K562 (cell line): Measurements from ENCODE around the gene CNKSR3. TPM values are rescaled to one million over a fixed set of nuclear protein-coding genes. Genes with fewer than 3 reads are reported as not detected.
A peak's percentile ranks its signal among the peaks of the same experiment; 100 is the strongest.

Experiments
- BCOR ChIP-seq: fragments of 450-650 bp; IDR thresholded peaks from 2 replicates; pipeline ENCODE4 v1.6.1; 2016
- BHLHE40 ChIP-seq: IDR thresholded peaks from 2 replicates; pipeline ENCODE4 v1.6.1; 2011; ENCODE audit warnings: low read length, improper control_type of control experiment
- CHD1 ChIP-seq: fragments of 200-600 bp; sonication (generic); IDR thresholded peaks from one replicate; pipeline ENCODE4 v1.6.1; 2012; ENCODE audit warnings: mild to moderate bottlenecking, moderate library complexity, low read length, inconsistent platforms
- EP400 ChIP-seq: fragments of 450-650 bp; IDR thresholded peaks from 2 replicates; pipeline ENCODE4 v1.6.1; 2017; ENCODE audit warnings: antibody characterized with exemption, mild to moderate bottlenecking, moderate library complexity
- ILF3 ChIP-seq: fragments of 450-650 bp; IDR thresholded peaks from 2 replicates; pipeline ENCODE4 v1.6.1; 2018; ENCODE audit warnings: antibody characterized with exemption, mild to moderate bottlenecking, moderate library complexity, borderline replicate concordance
- KDM1A ChIP-seq, 2 experiments: fragments of 450-650 bp; IDR thresholded peaks; 2 replicates each; pipeline ENCODE4 v1.6.1; 2016; ENCODE audit warnings: mild to moderate bottlenecking in 2 of 2
- NFE2 ChIP-seq: IDR thresholded peaks from 2 replicates; pipeline ENCODE4 v1.6.1; 2014; ENCODE audit warnings: antibody characterized with exemption, low read depth
- POLR2AphosphoS5 ChIP-seq: IDR thresholded peaks from 2 replicates; pipeline ENCODE4 v1.6.1; 2011; ENCODE audit warnings: mild to moderate bottlenecking, low read depth, low read length, moderate library complexity; ENCODE audit not compliant: control insufficient read depth, insufficient read depth
- TFAM ChIP-seq: fragments of 250-450 bp; sonication (Bioruptor Pico); conservative IDR thresholded peaks from 2 replicates; pipeline ENCODE4 v1.5.0; 2021; ENCODE audit warnings: mild to moderate bottlenecking, moderate library complexity
- ZNF280A ChIP-seq: fragments of 450-650 bp; IDR thresholded peaks from 2 replicates; pipeline ENCODE4 v1.6.1; 2018; ENCODE audit warnings: mild to moderate bottlenecking, low read depth; ENCODE audit not compliant: partially characterized antibody
- ZNF75A ChIP-seq: fragments of 450-650 bp; formaldehyde crosslinking; IDR thresholded peaks from 2 replicates; pipeline ENCODE4 v1.4.0; 2020; ENCODE audit warnings: mild to moderate bottlenecking
- polyA plus RNA-seq, 8 experiments: library from polyadenylated mRNA; depleted of rRNA in 4 of 8; stranded (reverse) in 5 of 8; unstranded in 3 of 8; fragments of >200 nt; fragmentation: Nextera tagmentation in 2 of 8; fragmentation: Illumina TruSeq in 1 of 8; extraction: Ambion mirVana in 2 of 8; extraction: Trizol in 1 of 8; gene quantifications; 2 replicates each; pipeline versions ENCODE4 v1.2.1 to v1.2.3, GENCODE V29; 2011 to 2014; ENCODE audit warnings: inconsistent platforms in 1 of 8, missing spikeins in 1 of 8
- total RNA-seq, 7 experiments: library from RNA; depleted of rRNA in 6 of 7; stranded (reverse); fragments of >200 nt in 6 of 7; fragmentation: Illumina TruSeq in 2 of 7; extraction: Trizol in 2 of 7; gene quantifications; 2 replicates each; pipeline versions ENCODE4 v1.2.1 to v1.2.3, GENCODE V29; 2011 to 2021; ENCODE audit warnings: low replicate concordance in 1 of 7
- TF ChIP-seq, protein P1 (sequence below): sonication (generic); formaldehyde crosslinking; IDR thresholded peaks from 2 replicates; pipeline ENCODE4 v1.8.1; 2023; ENCODE audit warnings: mild to moderate bottlenecking, missing genetic modification reagents
- TF ChIP-seq, protein P2 (sequence below): sonication (generic); formaldehyde crosslinking; IDR thresholded peaks from 2 replicates; pipeline ENCODE4 v1.9.0; 2022; ENCODE audit warnings: mild to moderate bottlenecking, missing genetic modification reagents
- TF ChIP-seq, protein P3 (sequence below): fragments of 250-450 bp; sonication (Bioruptor Pico); IDR thresholded peaks from 2 replicates; pipeline ENCODE4 v1.4.0; 2020; ENCODE audit warnings: mild to moderate bottlenecking, moderate library complexity
- TF ChIP-seq, protein P4 (sequence below): fragments of 450-650 bp; formaldehyde crosslinking; IDR thresholded peaks from 2 replicates; pipeline ENCODE4 v1.4.0; 2020; ENCODE audit warnings: mild to moderate bottlenecking, moderate library complexity

CNKSR3 gene
- total and polyA plus RNA-seq, 9 of the 15 experiments (the other 6 are each of a cell fraction or from before 2014, with no cell fraction given) = 4.5 to 29.6 (median 9.5) TPM

DNA sequence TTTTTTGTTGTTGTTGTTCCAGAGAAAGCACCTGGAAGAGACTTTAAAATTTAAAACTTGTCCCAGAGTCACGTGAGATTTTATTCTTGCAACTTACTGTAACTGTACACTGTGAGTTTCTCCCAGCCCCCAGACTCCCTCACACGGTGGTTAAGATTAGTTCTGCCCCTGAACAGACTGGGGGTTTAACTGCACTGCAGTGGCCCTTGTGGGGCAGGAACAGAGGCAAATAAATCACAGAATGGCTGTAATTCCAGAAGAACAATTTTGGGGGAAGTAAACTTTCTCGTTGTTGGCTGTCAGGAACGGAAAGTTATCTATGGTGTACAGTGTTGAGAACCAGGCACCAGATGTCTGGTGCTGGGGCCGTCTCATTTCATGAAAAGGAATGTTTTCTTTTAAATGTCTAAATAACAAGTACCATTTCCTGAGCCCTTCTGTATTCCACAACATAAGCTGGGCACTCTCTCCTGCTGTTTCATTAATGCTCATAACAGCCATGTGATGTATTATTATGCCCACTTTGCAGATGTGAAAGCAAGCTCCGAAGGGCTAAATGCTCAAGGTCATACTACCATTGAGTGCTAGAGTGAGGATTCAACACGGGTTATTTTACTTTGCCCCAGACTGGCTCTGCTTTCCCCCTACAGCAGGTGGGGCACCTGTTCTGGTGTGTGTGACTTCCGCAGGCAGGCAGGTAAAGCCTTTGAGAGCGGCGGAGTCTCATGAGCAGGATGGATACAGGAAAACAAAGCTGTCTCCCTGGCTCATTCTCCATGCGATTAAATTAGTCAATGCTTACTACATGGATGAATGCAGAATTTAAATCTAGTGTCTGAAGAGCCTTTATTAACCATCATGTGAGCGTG lies 30.5 kb downstream of the CNKSR3 start (continued):
- TF ChIP-seq, protein P1, sequence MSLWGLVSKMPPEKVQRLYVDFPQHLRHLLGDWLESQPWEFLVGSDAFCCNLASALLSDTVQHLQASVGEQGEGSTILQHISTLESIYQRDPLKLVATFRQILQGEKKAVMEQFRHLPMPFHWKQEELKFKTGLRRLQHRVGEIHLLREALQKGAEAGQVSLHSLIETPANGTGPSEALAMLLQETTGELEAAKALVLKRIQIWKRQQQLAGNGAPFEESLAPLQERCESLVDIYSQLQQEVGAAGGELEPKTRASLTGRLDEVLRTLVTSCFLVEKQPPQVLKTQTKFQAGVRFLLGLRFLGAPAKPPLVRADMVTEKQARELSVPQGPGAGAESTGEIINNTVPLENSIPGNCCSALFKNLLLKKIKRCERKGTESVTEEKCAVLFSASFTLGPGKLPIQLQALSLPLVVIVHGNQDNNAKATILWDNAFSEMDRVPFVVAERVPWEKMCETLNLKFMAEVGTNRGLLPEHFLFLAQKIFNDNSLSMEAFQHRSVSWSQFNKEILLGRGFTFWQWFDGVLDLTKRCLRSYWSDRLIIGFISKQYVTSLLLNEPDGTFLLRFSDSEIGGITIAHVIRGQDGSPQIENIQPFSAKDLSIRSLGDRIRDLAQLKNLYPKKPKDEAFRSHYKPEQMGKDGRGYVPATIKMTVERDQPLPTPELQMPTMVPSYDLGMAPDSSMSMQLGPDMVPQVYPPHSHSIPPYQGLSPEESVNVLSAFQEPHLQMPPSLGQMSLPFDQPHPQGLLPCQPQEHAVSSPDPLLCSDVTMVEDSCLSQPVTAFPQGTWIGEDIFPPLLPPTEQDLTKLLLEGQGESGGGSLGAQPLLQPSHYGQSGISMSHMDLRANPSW (CRISPR knock-in tag) = no peak
- peak; percentile 29; the same call in 1 of the 2 replicates for TF ChIP-seq BHLHE40
- no peak for TF ChIP-seq ZNF280A
- TF ChIP-seq, protein P2, sequence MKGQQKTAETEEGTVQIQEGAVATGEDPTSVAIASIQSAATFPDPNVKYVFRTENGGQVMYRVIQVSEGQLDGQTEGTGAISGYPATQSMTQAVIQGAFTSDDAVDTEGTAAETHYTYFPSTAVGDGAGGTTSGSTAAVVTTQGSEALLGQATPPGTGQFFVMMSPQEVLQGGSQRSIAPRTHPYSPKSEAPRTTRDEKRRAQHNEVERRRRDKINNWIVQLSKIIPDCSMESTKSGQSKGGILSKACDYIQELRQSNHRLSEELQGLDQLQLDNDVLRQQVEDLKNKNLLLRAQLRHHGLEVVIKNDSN (CRISPR knock-in tag) = no peak
- TF ChIP-seq TFAM (CRISPR knock-in tag) = no peak
- no peak for TF ChIP-seq ZNF75A (CRISPR knock-in tag)
- TF ChIP-seq ILF3 = no peak
- TF ChIP-seq BCOR = peak; percentile 53; the same call in 1 of the 2 replicates
- TF ChIP-seq POLR2AphosphoS5 = no peak
- no peak for TF ChIP-seq NFE2
- TF ChIP-seq CHD1 = no peak
- TF ChIP-seq, protein P3, sequence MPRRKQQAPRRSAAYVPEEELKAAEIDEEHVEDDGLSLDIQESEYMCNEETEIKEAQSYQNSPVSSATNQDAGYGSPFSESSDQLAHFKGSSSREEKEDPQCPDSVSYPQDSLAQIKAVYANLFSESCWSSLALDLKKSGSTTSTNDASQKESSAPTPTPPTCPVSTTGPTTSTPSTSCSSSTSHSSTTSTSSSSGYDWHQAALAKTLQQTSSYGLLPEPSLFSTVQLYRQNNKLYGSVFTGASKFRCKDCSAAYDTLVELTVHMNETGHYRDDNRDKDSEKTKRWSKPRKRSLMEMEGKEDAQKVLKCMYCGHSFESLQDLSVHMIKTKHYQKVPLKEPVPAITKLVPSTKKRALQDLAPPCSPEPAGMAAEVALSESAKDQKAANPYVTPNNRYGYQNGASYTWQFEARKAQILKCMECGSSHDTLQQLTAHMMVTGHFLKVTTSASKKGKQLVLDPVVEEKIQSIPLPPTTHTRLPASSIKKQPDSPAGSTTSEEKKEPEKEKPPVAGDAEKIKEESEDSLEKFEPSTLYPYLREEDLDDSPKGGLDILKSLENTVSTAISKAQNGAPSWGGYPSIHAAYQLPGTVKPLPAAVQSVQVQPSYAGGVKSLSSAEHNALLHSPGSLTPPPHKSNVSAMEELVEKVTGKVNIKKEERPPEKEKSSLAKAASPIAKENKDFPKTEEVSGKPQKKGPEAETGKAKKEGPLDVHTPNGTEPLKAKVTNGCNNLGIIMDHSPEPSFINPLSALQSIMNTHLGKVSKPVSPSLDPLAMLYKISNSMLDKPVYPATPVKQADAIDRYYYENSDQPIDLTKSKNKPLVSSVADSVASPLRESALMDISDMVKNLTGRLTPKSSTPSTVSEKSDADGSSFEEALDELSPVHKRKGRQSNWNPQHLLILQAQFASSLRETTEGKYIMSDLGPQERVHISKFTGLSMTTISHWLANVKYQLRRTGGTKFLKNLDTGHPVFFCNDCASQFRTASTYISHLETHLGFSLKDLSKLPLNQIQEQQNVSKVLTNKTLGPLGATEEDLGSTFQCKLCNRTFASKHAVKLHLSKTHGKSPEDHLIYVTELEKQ = no peak
- no peak for TF ChIP-seq EP400
- TF ChIP-seq, protein P4, sequence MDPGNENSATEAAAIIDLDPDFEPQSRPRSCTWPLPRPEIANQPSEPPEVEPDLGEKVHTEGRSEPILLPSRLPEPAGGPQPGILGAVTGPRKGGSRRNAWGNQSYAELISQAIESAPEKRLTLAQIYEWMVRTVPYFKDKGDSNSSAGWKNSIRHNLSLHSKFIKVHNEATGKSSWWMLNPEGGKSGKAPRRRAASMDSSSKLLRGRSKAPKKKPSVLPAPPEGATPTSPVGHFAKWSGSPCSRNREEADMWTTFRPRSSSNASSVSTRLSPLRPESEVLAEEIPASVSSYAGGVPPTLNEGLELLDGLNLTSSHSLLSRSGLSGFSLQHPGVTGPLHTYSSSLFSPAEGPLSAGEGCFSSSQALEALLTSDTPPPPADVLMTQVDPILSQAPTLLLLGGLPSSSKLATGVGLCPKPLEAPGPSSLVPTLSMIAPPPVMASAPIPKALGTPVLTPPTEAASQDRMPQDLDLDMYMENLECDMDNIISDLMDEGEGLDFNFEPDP (CRISPR knock-in tag) = no peak
- peak in 1 of 2 experiments; percentile 63; a peak in 2 of 4 replicates for TF ChIP-seq KDM1A (IDR thresholded peaks at IDR 0.05)
